ENCODE measurements around the gene BCAS2.

The BCAS2 gene

GRCh38 chr1:114536043-114536442 is 45.4 kb downstream of the BCAS2 start:
- TF ChIP-seq, protein P1, sequence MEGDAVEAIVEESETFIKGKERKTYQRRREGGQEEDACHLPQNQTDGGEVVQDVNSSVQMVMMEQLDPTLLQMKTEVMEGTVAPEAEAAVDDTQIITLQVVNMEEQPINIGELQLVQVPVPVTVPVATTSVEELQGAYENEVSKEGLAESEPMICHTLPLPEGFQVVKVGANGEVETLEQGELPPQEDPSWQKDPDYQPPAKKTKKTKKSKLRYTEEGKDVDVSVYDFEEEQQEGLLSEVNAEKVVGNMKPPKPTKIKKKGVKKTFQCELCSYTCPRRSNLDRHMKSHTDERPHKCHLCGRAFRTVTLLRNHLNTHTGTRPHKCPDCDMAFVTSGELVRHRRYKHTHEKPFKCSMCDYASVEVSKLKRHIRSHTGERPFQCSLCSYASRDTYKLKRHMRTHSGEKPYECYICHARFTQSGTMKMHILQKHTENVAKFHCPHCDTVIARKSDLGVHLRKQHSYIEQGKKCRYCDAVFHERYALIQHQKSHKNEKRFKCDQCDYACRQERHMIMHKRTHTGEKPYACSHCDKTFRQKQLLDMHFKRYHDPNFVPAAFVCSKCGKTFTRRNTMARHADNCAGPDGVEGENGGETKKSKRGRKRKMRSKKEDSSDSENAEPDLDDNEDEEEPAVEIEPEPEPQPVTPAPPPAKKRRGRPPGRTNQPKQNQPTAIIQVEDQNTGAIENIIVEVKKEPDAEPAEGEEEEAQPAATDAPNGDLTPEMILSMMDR (IDR thresholded peaks at IDR 0.05; ENCODE audit: insufficient read depth, low read length): no peak
- TF ChIP-seq GABPA (IDR thresholded peaks at IDR 0.05; ENCODE audit: low read depth) (no peak), POLR2AphosphoS5 (IDR thresholded peaks at IDR 0.05; ENCODE audit: low read depth) (no peak), SPI1 (IDR thresholded peaks at IDR 0.05; ENCODE audit: borderline replicate concordance, low read depth) (no peak)
- TF ChIP-seq, protein P2, sequence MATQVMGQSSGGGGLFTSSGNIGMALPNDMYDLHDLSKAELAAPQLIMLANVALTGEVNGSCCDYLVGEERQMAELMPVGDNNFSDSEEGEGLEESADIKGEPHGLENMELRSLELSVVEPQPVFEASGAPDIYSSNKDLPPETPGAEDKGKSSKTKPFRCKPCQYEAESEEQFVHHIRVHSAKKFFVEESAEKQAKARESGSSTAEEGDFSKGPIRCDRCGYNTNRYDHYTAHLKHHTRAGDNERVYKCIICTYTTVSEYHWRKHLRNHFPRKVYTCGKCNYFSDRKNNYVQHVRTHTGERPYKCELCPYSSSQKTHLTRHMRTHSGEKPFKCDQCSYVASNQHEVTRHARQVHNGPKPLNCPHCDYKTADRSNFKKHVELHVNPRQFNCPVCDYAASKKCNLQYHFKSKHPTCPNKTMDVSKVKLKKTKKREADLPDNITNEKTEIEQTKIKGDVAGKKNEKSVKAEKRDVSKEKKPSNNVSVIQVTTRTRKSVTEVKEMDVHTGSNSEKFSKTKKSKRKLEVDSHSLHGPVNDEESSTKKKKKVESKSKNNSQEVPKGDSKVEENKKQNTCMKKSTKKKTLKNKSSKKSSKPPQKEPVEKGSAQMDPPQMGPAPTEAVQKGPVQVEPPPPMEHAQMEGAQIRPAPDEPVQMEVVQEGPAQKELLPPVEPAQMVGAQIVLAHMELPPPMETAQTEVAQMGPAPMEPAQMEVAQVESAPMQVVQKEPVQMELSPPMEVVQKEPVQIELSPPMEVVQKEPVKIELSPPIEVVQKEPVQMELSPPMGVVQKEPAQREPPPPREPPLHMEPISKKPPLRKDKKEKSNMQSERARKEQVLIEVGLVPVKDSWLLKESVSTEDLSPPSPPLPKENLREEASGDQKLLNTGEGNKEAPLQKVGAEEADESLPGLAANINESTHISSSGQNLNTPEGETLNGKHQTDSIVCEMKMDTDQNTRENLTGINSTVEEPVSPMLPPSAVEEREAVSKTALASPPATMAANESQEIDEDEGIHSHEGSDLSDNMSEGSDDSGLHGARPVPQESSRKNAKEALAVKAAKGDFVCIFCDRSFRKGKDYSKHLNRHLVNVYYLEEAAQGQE (IDR thresholded peaks at IDR 0.05; ENCODE audit: insufficient replicate concordance, low read depth): no peak
- no peak for DNase-seq (ENCODE audit: low read depth in 1 of 2, low spot score in 1 of 2)
- H3K27ac ChIP-seq (replicated peaks): no peak overlapping the region
- no peak overlapping the region for H3K4me3 ChIP-seq (replicated peaks; ENCODE audit: insufficient read depth, low read length)
- no peaks in the 10 kb centered on the region for H3K27me3 ChIP-seq (ENCODE audit: insufficient read depth, poor library complexity, severe bottlenecking)

DNA sequence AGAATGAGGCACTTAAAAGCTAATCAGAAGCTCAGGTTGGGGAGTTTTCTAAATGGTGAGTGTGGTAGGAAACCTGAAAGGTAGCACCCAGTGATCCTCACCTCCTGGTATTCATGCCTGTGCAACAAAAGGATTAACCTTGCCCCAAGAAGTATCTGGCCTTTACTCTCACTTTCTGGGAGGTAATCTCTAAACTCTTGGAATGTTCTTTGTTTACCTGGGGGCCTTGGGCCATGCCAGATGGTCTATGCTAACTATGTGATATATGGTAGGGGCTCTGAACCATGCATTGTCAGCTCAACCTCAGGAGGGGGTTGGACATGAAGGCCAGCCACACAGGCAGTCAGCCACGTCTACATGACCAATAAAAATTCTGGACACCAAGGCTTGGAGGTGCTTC is 46.0 kb downstream of the BCAS2 start:
- DNase-seq (ENCODE audit: low read depth in 1 of 2, low spot score in 1 of 2): no peak
- H3K4me3 ChIP-seq (replicated peaks; ENCODE audit: insufficient read depth, low read length): no peak overlapping the region
- no peaks in the 10 kb centered on the region for H3K27me3 ChIP-seq (ENCODE audit: insufficient read depth, poor library complexity, severe bottlenecking)
- no peak for TF ChIP-seq SPI1 (IDR thresholded peaks at IDR 0.05; ENCODE audit: borderline replicate concordance, low read depth)
- TF ChIP-seq, protein P1 (IDR thresholded peaks at IDR 0.05; ENCODE audit: insufficient read depth, low read length): no peak
- TF ChIP-seq, protein P2 (IDR thresholded peaks at IDR 0.05; ENCODE audit: insufficient replicate concordance, low read depth): no peak
- no peak for TF ChIP-seq GABPA (IDR thresholded peaks at IDR 0.05; ENCODE audit: low read depth)
- TF ChIP-seq POLR2AphosphoS5 (IDR thresholded peaks at IDR 0.05; ENCODE audit: low read depth): no peak
- no peak overlapping the region for H3K27ac ChIP-seq (replicated peaks)

DNA sequence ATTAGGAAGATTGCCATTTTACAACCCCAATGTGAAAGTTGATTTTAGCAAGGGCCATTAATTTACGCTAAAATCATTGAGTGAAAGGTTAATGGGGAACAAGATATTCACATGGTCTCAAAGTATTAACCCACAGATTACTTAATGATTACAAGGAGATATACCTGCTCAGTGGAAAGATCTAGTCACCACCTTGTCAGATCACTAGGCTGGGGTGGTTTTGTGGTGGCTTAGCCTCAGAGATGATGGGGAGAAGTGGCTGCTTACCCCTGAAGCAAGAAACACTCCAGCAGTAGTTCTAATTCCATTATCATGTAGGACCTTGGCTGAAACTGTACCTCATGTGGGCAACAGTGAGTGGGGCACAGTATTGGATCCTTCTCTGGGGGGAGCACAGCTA is 50.3 kb downstream of the BCAS2 start:
- Histone ChIP-seq H3K27ac (replicated peaks) (no peak overlapping the region), H3K4me3 (replicated peaks; ENCODE audit: insufficient read depth, low read length) (no peak overlapping the region), H3K27me3 (ENCODE audit: insufficient read depth, poor library complexity, severe bottlenecking) (no peaks in the 10 kb centered on the region)
- DNase-seq (ENCODE audit: low read depth in 1 of 2, low spot score in 1 of 2): no peak
- TF ChIP-seq, protein P2 (IDR thresholded peaks at IDR 0.05; ENCODE audit: insufficient replicate concordance, low read depth): no peak
- TF ChIP-seq SPI1 (IDR thresholded peaks at IDR 0.05; ENCODE audit: borderline replicate concordance, low read depth): no peak
- TF ChIP-seq GABPA (IDR thresholded peaks at IDR 0.05; ENCODE audit: low read depth): no peak
- TF ChIP-seq POLR2AphosphoS5 (IDR thresholded peaks at IDR 0.05; ENCODE audit: low read depth): no peak
- TF ChIP-seq, protein P1 (IDR thresholded peaks at IDR 0.05; ENCODE audit: insufficient read depth, low read length): no peak
